GM12878 (cell line): ENCODE measurements around the gene RPL27A. TPM values are rescaled to one million over a fixed set of nuclear protein-coding genes. Genes with fewer than 3 reads are reported as not detected.

Experiments used
- ATAC-seq: fragments of 200-7000 bp; cut with Tn5 transposase; 3 replicates; pipeline ENCODE4 v1.9.1; 2020; ENCODE audit warnings: mild to moderate bottlenecking, moderate library complexity
- BruUV-seq: library from RNA; stranded (reverse); fragments of 400-500 nt; replicated peaks from 2 replicates; lab custom pipeline; 2021; lab: Mats Ljungman, UMichigan
- CTCF ChIA-PET: fragments of 300-600 bp; sonication (Branson Sonifier 250); formaldehyde crosslinking; extraction: SDS; loops from one replicate; lab custom pipeline; 2021; ENCODE audit warnings: inconsistent platforms; lab: Yijun Ruan, JAX
- POLR2A ChIA-PET: fragments of 350-600 bp; formaldehyde crosslinking; extraction: SDS; loops from one replicate; lab custom pipeline; 2021; ENCODE audit warnings: inconsistent platforms; lab: Charles Lee
- RAD21 ChIA-PET: fragments of 300-600 bp; sonication (Branson Sonifier 250); formaldehyde crosslinking; loops from one replicate; lab custom pipeline; 2023; ENCODE audit warnings: antibody characterized with exemption; ENCODE audit not compliant: unreplicated experiment; lab: Charles Lee
- SMC1A ChIA-PET: fragments of 300-600 bp; sonication (Branson Sonifier 250); formaldehyde crosslinking; loops from one replicate; lab custom pipeline; 2023; ENCODE audit not compliant: unreplicated experiment, uncharacterized antibody; lab: Charles Lee
- DNase-seq: peaks from one replicate; pipeline ENCODE4 v3.0.0-alpha.2; 2011; ENCODE audit warnings: low read depth, low spot score
- FAIRE-seq: peaks from 3 replicates; lab custom pipeline; 2011; peaks lifted over from hg19 to GRCh38; lab: Jason Lieb, UNC
- H2AFZ ChIP-seq: 2 replicates; pipeline ENCODE4 v1.6.0; 2011; ENCODE audit warnings: low read depth, low read length, control low read depth; ENCODE audit not compliant: control insufficient read depth
- H3K27ac ChIP-seq: 2 replicates; pipeline ENCODE4 v1.5.1; 2011; ENCODE audit warnings: control low read depth; ENCODE audit not compliant: control insufficient read depth, insufficient read depth
- H3K27me3 ChIP-seq, 2 experiments: replicated peaks in 1 of 2; 2 replicates each; pipeline versions ENCODE4 v1.6.0 to v1.6.1; 2011; ENCODE audit warnings: low read length in 1 of 2; ENCODE audit not compliant: control insufficient read depth in 2 of 2, insufficient read depth in 2 of 2
- H3K36me3 ChIP-seq, 2 experiments: 2 replicates each; pipeline ENCODE4 v1.5.1; 2011; ENCODE audit warnings: low read length in 1 of 2; ENCODE audit not compliant: control insufficient read depth in 2 of 2, insufficient read depth in 2 of 2
- H3K4me1 ChIP-seq: 2 replicates; pipeline ENCODE4 v1.6.1; 2011; ENCODE audit warnings: mild to moderate bottlenecking, low read length, moderate library complexity, mixed read lengths; ENCODE audit not compliant: control insufficient read depth, insufficient read depth
- H3K4me2 ChIP-seq: 2 replicates; pipeline ENCODE4 v1.6.0; 2011; ENCODE audit warnings: control low read depth; ENCODE audit not compliant: control insufficient read depth, insufficient read depth
- H3K4me3 ChIP-seq: fragments of 200-600 bp; sonication (generic); 2 replicates; pipeline ENCODE4 v1.5.1; 2016
- H3K79me2 ChIP-seq: 2 replicates; pipeline ENCODE4 v1.6.0; 2011; ENCODE audit warnings: low read length; ENCODE audit not compliant: control insufficient read depth, insufficient read depth
- H3K9ac ChIP-seq: 2 replicates; pipeline ENCODE4 v1.8.0; 2011; ENCODE audit warnings: low read length, control low read depth, mixed read lengths; ENCODE audit not compliant: control insufficient read depth, insufficient read depth
- H3K9me3 ChIP-seq: replicated peaks from 3 replicates; pipeline ENCODE4 v1.5.1; 2011; ENCODE audit warnings: mild to moderate bottlenecking, low read length; ENCODE audit not compliant: control insufficient read depth, insufficient read depth
- H4K20me1 ChIP-seq: 2 replicates; pipeline ENCODE4 v1.6.0; 2011; ENCODE audit not compliant: control insufficient read depth, insufficient read depth
- GABPA ChIP-seq: IDR thresholded peaks from 2 replicates; pipeline ENCODE4 v1.6.1; 2014; ENCODE audit warnings: antibody characterized with exemption, low read depth, mild to moderate bottlenecking, inconsistent platforms
- GATAD2B ChIP-seq: fragments of 450-650 bp; conservative IDR thresholded peaks from 2 replicates; pipeline ENCODE4 v1.6.1; 2017; ENCODE audit warnings: low read depth, mild to moderate bottlenecking, moderate library complexity
- MEF2B ChIP-seq: fragments of 450-650 bp; IDR thresholded peaks from 2 replicates; pipeline ENCODE4 v1.6.1; 2018; ENCODE audit warnings: mild to moderate bottlenecking, moderate library complexity; ENCODE audit not compliant: partially characterized antibody, poor library complexity, severe bottlenecking
- RB1 ChIP-seq: fragments of 450-650 bp; formaldehyde crosslinking; IDR thresholded peaks from 2 replicates; pipeline ENCODE4 v1.6.1; 2017; ENCODE audit warnings: mild to moderate bottlenecking, borderline replicate concordance
- RELA ChIP-seq: fragments of 450-650 bp; IDR thresholded peaks from 2 replicates; pipeline ENCODE4 v1.8.0; 2014; ENCODE audit warnings: borderline replicate concordance; ENCODE audit not compliant: partially characterized antibody
- SKIL ChIP-seq: fragments of 450-650 bp; IDR thresholded peaks from 2 replicates; pipeline ENCODE4 v1.6.1; 2017; ENCODE audit warnings: mild to moderate bottlenecking, low read depth, inconsistent platforms; ENCODE audit not compliant: poor library complexity, severe bottlenecking
- SUZ12 ChIP-seq: fragments of 200-600 bp; sonication (generic); IDR thresholded peaks from one replicate; pipeline ENCODE4 v1.6.1; 2018; ENCODE audit warnings: antibody characterized with exemption, mild to moderate bottlenecking; ENCODE audit not compliant: unreplicated experiment
- YY1 ChIP-seq: IDR thresholded peaks from 2 replicates; pipeline ENCODE4 v1.6.1; 2011; ENCODE audit warnings: low read depth, mild to moderate bottlenecking, low read length
- ZNF207 ChIP-seq: fragments of 450-650 bp; IDR thresholded peaks from 2 replicates; pipeline ENCODE4 v1.6.1; 2014; ENCODE audit warnings: antibody characterized with exemption, mild to moderate bottlenecking, borderline replicate concordance
- ZNF622 ChIP-seq: fragments of 450-650 bp; IDR thresholded peaks from 2 replicates; pipeline ENCODE4 v1.6.1; 2017; ENCODE audit warnings: mild to moderate bottlenecking, inconsistent platforms
- whole genome bisulfite sequencing: methylation state at CpG from one replicate; pipeline ENCODE4 v1.1.6; 2016; ENCODE audit warnings: low lambda C conversion rate; ENCODE audit not compliant: insufficient replicate concordance, insufficient coverage; ENCODE audit errors: missing lambda C conversion rate; 5-methylcytosine and 5-hydroxymethylcytosine counted together
- in situ Hi-C: fragments of 300-500 bp; cut with MboI; formaldehyde crosslinking; loops from 9 replicates; pipeline ENCODE4 v1.14.3; 2018; ENCODE audit warnings: mixed read lengths
- intact Hi-C: fragments of 100-400 bp; cut with micrococcal nuclease; formaldehyde crosslinking; loops from one replicate; pipeline ENCODE4 v1.14.2; 2022; ENCODE audit not compliant: unreplicated experiment
- polyA plus RNA-seq, 11 experiments: library from polyadenylated mRNA; depleted of rRNA in 4 of 11; unstranded in 6 of 11; stranded (reverse) in 5 of 11; fragments of >200 nt; fragmentation: Nextera tagmentation in 4 of 11; fragmentation: Illumina TruSeq in 1 of 11; extraction: Ambion mirVana in 4 of 11; extraction: Trizol in 1 of 11; gene quantifications; 1 replicate in 1 of 11; 2 replicates in 10 of 11; pipeline versions ENCODE4 v1.2.1 to v1.2.3, GENCODE V29; 2011 to 2016; ENCODE audit warnings: inconsistent platforms in 2 of 11, missing spikeins in 2 of 11, low read depth in 1 of 11
- total RNA-seq, 4 experiments: library from RNA; depleted of rRNA in 3 of 4; stranded (reverse); fragments of >200 nt in 3 of 4; fragmentation: Illumina TruSeq in 1 of 4; extraction: Trizol in 1 of 4; gene quantifications; 2 replicates each; pipeline versions ENCODE4 v1.2.1 to v1.2.3, GENCODE V29; 2013 to 2021
- TF ChIP-seq, protein P1 (sequence below): fragments of 450-650 bp; formaldehyde crosslinking; IDR thresholded peaks from 2 replicates; pipeline ENCODE4 v1.4.0; 2022; ENCODE audit warnings: mild to moderate bottlenecking, moderate library complexity
- TF ChIP-seq, protein P2 (sequence below): IDR thresholded peaks from 2 replicates; pipeline ENCODE4 v1.6.1; 2012; ENCODE audit warnings: low read depth, low read length, improper control_type of control experiment
- TF ChIP-seq, protein P3 (sequence below): fragments of 450-650 bp; IDR thresholded peaks from 2 replicates; pipeline ENCODE4 v1.6.1; 2016; ENCODE audit warnings: mild to moderate bottlenecking
- TF ChIP-seq, protein P4 (sequence below): fragments of 450-650 bp; IDR thresholded peaks from 2 replicates; pipeline ENCODE4 v1.6.1; 2018; ENCODE audit warnings: borderline replicate concordance, mild to moderate bottlenecking; ENCODE audit not compliant: partially characterized antibody

The RPL27A gene
- total and polyA plus RNA-seq, 10 of the 15 experiments (the other 5 are each of a cell fraction or from before 2014, with no cell fraction given) = 978 to 4,776 (median 1,959) TPM

DNA sequence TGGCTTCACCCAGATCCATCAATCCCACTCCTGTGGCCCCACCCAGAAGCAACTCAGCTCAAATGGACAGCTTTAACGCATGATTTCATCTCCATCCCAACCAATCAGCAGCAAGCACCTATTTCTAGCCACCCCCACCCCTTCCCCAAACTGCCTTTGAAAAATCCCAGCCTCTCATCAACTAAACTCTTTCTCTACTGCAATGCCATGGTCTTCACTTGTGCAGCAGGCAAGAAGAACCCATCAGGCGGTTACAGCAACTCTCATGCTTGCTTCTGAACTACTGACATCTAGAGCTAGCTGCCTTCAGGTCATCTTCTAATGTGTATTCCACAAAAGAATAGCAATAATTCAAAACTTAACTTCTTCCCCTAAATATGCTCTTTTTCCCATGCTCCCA lies 46.5 kb upstream of the RPL27A start:
- ChIA-PET CTCF (interaction anchor here (2.6 kb wide), 1 partner anchor 41 kb away, joined by 6 read pairs; the partner anchor contains the start of gene STK33), SMC1A (no interaction called here), RAD21 (no interaction called here), POLR2A (no interaction called here)
- Histone ChIP-seq H3K79me2 (no peaks in the 10 kb centered on the region), H3K4me1 (no peaks in the 10 kb centered on the region), H4K20me1 (no peaks in the 10 kb centered on the region), H3K36me3 (peaks cover 4 to 24% of the 10 kb centered on the region in 2 experiments), H3K27me3 (no peaks in the 10 kb centered on the region), H3K4me3 (no peak overlapping the region), H3K27ac (no peak overlapping the region), H3K4me2 (no peak overlapping the region), H3K9ac (no peak overlapping the region), H3K9me3 (no peaks in the 10 kb centered on the region), H2AFZ (no peak overlapping the region)
- no peak for TF ChIP-seq ZNF207
- no peak for TF ChIP-seq RELA
- TF ChIP-seq, protein P1, sequence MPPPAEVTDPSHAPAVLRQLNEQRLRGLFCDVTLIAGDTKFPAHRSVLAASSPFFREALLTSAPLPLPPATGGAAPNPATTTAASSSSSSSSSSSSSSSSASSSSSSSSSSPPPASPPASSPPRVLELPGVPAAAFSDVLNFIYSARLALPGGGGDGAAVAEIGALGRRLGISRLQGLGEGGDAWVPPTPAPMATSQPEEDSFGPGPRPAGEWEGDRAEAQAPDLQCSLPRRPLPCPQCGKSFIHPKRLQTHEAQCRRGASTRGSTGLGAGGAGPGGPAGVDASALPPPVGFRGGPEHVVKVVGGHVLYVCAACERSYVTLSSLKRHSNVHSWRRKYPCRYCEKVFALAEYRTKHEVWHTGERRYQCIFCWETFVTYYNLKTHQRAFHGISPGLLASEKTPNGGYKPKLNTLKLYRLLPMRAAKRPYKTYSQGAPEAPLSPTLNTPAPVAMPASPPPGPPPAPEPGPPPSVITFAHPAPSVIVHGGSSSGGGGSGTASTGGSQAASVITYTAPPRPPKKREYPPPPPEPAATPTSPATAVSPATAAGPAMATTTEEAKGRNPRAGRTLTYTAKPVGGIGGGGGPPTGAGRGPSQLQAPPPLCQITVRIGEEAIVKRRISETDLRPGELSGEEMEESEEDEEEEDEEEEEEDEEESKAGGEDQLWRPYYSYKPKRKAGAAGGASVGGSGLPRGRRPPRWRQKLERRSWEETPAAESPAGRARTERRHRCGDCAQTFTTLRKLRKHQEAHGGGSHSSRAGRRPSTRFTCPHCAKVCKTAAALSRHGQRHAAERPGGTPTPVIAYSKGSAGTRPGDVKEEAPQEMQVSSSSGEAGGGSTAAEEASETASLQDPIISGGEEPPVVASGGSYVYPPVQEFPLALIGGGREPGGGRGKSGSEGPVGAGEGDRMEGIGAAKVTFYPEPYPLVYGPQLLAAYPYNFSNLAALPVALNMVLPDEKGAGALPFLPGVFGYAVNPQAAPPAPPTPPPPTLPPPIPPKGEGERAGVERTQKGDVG (CRISPR knock-in tag) = no peak
- TF ChIP-seq, protein P2, sequence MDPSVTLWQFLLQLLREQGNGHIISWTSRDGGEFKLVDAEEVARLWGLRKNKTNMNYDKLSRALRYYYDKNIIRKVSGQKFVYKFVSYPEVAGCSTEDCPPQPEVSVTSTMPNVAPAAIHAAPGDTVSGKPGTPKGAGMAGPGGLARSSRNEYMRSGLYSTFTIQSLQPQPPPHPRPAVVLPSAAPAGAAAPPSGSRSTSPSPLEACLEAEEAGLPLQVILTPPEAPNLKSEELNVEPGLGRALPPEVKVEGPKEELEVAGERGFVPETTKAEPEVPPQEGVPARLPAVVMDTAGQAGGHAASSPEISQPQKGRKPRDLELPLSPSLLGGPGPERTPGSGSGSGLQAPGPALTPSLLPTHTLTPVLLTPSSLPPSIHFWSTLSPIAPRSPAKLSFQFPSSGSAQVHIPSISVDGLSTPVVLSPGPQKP = no peak
- TF ChIP-seq SKIL = no peak
- TF ChIP-seq SUZ12 = no peak
- no peak for TF ChIP-seq MEF2B
- no peak for TF ChIP-seq RB1
- TF ChIP-seq ZNF622 = no peak
- TF ChIP-seq GATAD2B = no peak
- TF ChIP-seq, protein P3, sequence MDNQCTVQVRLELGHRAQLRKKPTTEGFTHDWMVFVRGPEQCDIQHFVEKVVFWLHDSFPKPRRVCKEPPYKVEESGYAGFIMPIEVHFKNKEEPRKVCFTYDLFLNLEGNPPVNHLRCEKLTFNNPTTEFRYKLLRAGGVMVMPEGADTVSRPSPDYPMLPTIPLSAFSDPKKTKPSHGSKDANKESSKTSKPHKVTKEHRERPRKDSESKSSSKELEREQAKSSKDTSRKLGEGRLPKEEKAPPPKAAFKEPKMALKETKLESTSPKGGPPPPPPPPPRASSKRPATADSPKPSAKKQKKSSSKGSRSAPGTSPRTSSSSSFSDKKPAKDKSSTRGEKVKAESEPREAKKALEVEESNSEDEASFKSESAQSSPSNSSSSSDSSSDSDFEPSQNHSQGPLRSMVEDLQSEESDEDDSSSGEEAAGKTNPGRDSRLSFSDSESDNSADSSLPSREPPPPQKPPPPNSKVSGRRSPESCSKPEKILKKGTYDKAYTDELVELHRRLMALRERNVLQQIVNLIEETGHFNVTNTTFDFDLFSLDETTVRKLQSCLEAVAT = no peak
- TF ChIP-seq YY1 = no peak
- TF ChIP-seq, protein P4, sequence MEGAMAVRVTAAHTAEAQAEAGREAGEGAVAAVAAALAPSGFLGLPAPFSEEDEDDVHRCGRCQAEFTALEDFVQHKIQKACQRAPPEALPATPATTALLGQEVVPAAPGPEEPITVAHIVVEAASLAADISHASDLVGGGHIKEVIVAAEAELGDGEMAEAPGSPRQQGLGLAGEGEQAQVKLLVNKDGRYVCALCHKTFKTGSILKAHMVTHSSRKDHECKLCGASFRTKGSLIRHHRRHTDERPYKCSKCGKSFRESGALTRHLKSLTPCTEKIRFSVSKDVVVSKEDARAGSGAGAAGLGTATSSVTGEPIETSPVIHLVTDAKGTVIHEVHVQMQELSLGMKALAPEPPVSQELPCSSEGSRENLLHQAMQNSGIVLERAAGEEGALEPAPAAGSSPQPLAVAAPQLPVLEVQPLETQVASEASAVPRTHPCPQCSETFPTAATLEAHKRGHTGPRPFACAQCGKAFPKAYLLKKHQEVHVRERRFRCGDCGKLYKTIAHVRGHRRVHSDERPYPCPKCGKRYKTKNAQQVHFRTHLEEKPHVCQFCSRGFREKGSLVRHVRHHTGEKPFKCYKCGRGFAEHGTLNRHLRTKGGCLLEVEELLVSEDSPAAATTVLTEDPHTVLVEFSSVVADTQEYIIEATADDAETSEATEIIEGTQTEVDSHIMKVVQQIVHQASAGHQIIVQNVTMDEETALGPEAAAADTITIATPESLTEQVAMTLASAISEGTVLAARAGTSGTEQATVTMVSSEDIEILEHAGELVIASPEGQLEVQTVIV = no peak
- no peak for TF ChIP-seq GABPA
- FAIRE-seq (no peak), ATAC-seq (no peak), DNase-seq (no peak)
- in situ Hi-C loops (no loop called here), intact Hi-C loops (no loop called here)
- BruUV-seq = no TSS peak
- WGBS = 100% methylated on average over 2 of the region's 2 CpGs
